Measurements from ENCODE around the gene VRK3.

- TF ChIP-seq TFCP2L1 (CRISPR knock-in tag; IDR thresholded peaks at IDR 0.05) (peak; percentile 96; the same call in 1 of the 2 replicates), CTCF (IDR thresholded peaks at IDR 0.05) (no peak), POLR2A (IDR thresholded peaks at IDR 0.05; ENCODE audit: low read length) (no peak), SMC3 (IDR thresholded peaks at IDR 0.05) (no peak), SREBF2 (IDR thresholded peaks at IDR 0.05) (no peak), MAZ (IDR thresholded peaks at IDR 0.05; ENCODE audit: borderline replicate concordance, low read depth, low read length) (no peak), MYC (IDR thresholded peaks at IDR 0.05; ENCODE audit: borderline replicate concordance, low read length) (no peak), ZNF302 (CRISPR knock-in tag; IDR thresholded peaks at IDR 0.05) (peak; percentile 99)
- TF ChIP-seq, protein P1, sequence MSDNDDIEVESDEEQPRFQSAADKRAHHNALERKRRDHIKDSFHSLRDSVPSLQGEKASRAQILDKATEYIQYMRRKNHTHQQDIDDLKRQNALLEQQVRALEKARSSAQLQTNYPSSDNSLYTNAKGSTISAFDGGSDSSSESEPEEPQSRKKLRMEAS (IDR thresholded peaks at IDR 0.05), result peak; percentile 78
Measured at GRCh38 chr19:49987159-49987698, 37.9 kb downstream of the VRK3 start.
